SK-MEL-5 (cell line): Measurements from ENCODE around the gene CSGALNACT2. TPM values are rescaled to one million over a fixed set of nuclear protein-coding genes. Genes with fewer than 3 reads are reported as not detected.

ENCODE experiments used
- DNase-seq: peaks from one replicate; pipeline ENCODE4 v3.0.0-alpha.2; 2016; ENCODE audit warnings: low read depth, low spot score
- in situ Hi-C: cut with HindIII; loops from 2 replicates; pipeline ENCODE4 v1.10.0; 2016; ENCODE audit warnings: low sequenced_read_pairs, high pct_unique_total_duplicates, low pct_unique_long_range_greater_than_20kb
- total RNA-seq: library from RNA; depleted of rRNA; stranded (reverse); fragments of >200 nt; shearing (Covaris generic); gene quantifications from 2 replicates; pipeline ENCODE4 v1.2.3, GENCODE V29; 2014

CSGALNACT2 gene
- total RNA-seq, 1 experiment from 2014 or later = 3.9 TPM

- in situ Hi-C loops = no loop called here
- DNase-seq = no peak
Observed at GRCh38 chr10:43225004-43225786, 87.0 kb downstream of the CSGALNACT2 start.

GRCh38 chr10:43225787-43226153, 87.5 kb downstream of the CSGALNACT2 start:
- no peak for DNase-seq
- in situ Hi-C loops = no loop called here

GRCh38 chr10:43226441-43226840, 88.2 kb downstream of the CSGALNACT2 start:
- in situ Hi-C loops = no loop called here
- DNase-seq = no peak

DNA sequence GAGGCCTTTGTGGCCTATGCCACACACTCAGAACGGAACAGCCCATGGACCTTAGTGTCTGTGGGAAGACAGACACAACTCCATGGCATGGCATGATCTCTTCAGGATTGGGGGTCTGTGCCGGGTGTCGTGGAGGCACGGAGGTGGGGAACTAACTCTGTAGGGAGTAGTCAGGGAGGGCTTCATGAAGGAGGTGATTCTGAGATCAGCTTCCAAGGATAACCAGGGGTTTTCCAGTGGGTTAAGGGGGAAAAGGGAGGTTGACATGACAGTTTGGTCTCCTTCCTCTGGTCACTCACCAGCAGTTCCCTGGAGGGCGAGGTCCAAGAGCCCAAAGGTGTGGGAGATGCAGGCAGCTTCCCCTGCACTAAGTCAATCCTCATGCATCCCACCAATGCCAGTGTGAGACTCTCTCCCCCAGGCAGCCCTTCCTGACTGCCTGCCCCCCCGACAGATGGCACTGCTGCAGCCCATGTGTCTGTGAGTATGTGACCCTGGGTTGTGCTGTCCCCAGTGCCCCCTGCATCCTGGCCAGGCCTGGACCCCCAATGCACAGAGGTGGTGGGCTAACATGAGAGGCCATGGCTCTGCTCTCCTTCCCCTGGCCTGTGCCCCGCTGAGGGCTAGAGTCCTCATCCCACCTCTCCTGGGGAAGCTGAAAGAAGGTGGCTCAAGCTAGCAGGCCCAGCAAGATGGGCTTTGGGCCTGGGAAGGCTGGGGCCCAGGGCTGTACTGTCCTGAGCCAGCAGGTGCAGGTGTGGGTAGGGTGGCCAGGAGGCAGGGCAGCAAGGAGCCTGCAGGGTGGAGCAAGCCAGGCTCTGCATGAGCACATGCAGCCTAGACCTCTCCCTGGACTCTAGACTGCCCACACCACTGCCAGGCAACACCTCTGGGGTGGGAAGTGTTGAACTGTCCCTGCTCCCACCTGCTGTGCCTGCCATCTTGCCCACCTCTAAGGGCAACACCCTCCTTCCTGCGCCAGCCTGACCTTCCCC, 88.9 kb downstream of the CSGALNACT2 start:
- DNase-seq = no peak

DNA sequence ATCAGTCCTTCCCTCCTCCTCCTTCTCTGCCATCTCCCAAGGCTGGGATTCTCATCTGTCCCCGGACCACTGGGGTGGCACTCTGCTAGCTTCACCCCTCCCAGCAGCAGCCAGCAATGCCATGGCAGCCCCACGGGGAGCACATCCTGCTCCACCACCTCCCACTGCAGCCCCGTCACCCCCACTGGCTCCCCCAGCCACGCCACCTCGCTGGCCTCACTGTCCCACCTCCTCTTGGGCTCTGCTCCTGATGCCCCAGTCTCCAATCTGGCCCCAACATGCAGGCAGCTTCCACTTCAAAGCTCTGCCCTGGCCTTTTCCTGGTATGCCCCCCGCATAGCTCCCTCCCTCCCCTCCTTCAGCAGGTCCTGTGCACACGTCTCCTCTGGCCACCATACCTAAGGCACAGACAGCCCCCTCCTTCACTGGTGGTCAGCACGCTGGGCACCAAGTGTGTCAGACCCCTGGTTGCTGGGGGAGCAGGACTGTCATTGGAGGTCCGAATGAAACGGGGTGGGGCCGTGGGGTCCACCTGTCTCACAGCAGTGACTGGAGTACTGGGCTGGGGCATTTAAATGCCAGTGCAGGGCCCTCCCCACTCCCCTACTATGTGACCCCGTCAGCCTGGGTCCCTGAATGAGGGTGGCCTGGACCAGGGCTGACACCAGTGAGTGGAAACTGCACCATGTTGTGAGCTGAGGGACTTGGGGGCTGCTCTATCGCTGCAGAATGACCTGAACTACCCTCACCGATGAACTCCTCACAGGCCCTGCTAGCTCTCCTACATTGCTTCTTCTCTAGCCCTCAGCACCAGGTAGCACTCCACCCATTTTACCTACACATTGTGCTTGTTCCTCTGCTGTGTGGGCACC, 89.9 kb downstream of the CSGALNACT2 start:
- no peak for DNase-seq
- in situ Hi-C loops = no loop called here

More for the DNA sequence above, 88.9 kb downstream of the CSGALNACT2 start:
- in situ Hi-C loops = no loop called here

DNA sequence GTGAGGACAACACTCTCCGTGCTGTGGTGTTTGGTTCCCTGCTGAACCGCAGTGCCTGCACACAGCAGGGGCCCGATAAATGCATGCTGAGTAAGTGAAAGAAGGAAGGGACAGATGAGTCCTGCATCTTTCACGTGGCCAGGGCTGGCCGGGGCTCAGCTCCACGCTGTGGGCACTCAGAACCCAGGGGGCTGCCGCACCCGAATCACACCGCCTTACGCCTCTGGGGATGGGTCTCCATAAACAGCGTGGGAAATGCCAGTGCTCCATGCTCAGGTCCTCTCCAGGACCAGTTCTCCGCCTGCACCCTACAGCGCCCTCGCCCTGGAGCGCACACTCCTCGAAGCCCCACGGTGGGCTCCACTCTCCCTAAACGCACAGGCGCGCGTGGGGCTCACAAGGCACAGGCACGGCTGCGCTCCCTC, 90.5 kb downstream of the CSGALNACT2 start:
- in situ Hi-C loops = no loop called here
- DNase-seq = no peak

DNA sequence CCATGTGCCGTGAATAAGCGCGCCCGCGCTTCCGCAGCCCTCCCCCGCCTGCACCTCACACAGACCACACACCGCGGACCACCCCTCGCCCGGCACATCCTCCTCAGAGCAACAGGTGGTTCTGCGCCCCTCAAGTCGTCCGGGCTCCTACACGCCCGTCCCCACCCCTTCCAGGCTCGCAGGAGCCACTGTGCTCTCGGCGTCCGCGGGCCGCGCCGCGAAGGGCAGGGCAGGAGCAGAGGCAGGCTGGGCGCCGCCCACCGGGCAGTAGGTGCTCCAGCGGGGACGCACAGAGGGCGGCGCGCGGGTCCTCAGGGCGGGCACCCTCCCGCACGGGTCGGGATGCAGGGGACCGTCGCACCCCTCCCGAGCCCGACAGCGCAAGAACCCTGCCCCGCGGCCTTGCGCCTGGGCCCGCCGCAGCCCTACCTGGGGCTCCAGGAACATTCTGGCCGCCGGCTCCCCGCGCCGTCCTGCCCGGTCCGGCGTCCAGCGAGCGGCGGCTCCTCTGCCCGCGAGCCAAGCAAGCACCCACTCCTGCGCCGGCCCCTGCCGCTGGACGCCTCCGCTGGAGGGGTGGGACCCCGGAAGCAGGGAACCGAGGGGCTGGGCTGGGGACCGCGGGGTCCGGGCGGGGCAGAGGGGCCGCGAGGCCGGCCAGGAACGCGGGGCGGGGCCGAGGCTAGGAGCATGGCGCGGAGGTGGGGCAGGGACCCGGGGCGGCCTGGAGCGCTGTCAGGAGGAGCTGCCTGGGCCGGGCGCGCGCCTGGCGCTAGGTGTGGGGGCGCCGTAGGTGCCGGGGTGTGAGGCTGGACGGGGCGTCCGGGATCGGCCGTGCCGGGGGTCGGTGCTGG, 91.2 kb downstream of the CSGALNACT2 start:
- no peak for DNase-seq

DNA sequence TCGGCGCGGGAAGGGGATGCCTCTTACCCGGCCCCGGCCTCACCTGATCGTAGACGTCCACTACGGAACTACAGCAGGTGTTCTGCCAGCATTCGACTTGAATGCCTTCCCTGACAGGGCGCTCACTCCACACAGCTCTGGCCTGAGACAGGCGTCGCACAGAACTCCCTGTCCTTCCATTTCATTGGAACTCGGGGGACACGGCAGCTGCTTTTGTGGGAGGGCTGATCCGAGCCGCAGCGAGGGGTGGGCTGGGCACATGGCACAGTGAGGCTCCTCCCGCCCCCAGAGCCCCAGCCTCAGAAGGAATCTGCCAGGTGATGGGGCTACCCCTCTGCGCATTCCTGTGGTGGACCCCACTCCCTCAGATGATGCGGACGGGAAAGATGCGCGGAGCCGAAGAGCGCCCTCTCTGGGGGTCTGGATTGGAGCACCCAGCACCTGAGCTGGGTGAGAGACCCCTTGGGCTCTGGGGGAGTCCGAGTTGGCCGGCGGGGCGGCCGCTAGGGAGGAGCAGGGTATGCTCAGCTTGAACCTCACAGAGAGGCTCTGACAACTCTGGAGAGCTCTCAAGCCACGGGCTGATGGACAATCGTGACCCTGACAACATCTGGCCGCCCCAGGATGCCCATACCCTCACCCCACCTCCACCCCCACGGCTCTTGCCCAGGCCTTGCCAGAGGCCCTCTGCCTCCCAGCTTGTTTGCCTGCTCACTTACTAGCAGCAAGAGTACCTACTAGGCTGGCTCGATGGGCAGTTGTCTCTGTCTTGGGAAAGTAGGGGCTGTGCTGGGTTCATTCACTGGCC, 92.1 kb downstream of the CSGALNACT2 start:
- DNase-seq = no peak
- in situ Hi-C loops = no loop called here

More for the DNA sequence above, 91.2 kb downstream of the CSGALNACT2 start:
- in situ Hi-C loops = no loop called here

- in situ Hi-C loops = no loop called here
- DNase-seq = no peak
Observed at GRCh38 chr10:43230909-43231522, 92.8 kb downstream of the CSGALNACT2 start.

DNA sequence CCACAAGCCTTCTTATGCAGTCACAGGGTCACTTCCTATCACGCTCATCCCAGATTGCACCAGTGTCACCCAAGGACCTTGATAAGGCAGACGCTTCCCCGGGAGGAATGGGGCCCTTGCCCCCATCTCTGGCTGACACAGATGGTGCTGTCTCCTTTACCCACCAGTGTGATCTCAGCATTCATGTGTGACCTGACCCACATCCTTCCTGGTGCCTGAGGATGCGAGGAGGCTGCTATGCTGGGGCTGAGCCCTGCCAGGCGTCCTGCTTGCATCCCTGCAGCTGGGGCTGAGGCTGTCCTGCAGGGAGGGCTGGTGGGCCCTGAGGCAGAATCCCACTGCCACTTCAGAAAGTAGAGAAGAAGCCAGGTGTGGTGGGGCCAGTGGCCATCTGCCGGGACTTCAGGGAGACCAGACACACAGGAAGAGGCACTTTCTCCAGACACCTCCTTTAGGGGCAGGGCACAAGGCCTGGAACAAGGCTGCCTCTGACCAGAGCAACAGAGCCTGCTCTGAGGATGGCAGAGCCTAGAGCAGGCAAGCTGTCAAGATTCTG, 93.4 kb downstream of the CSGALNACT2 start:
- in situ Hi-C loops = no loop called here
- no peak for DNase-seq

DNA sequence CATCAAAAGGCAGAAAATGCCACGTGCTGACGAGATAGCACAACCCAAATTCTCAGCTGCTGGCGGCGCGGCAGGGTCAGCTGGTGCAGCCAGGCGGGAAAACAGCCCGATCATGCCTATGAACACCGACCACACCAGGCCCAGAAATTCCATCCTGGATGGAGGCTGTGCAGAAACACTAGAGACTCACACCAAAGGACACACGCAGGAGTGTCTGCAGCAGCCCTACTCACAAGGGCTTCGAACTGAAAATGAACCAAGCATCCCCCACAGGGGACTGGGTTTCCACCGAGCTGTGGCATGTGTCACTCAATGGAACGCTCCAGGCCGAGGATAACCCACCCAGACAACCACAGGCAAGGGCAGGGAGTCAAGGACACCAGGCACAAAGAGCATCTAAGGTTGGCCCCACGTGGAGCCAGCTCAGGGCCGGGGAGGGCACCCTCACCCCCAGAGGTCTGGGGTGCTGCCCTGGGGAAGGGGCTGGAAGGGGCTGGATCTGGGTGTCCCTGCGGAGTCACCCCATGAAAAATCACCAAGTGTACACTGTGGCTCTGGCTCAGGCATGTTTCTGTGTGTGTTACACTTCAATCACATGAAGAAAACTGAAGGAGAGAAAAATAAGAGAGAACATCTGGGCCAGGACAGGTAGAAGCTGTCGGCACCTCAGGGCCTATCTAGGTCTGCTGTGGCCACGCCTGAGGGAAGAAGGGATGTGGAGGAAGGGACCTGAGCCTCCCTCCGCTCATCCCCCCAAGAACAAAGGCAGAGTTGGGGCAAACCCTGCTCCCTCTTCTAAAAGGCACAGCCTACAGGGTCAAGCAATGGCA, 95.6 kb downstream of the CSGALNACT2 start:
- in situ Hi-C loops = no loop called here
- no peak for DNase-seq

GRCh38 chr10:43234471-43235041, 96.3 kb downstream of the CSGALNACT2 start:
- in situ Hi-C loops = no loop called here
- DNase-seq = no peak
